Fibroblast of skin of right quadriceps (primary cell): ENCODE data around the gene GPR148.

Experiments
- DNase-seq: peaks from one replicate; pipeline ENCODE4 v3.0.0-alpha.2; 2013

Gene GPR148

GRCh38 chr2:130754811-130755210 is 25.9 kb downstream of the GPR148 start:
- DNase-seq, result no peak

GRCh38 chr2:130755256-130756052 is 26.6 kb downstream of the GPR148 start, which contains the start of gene AMER3:
Gene AMER3 (plus strand): TSS chr2:130755540. CDS start chr2:130762073, 6,533 bp downstream.
- DNase-seq, result no peak

GRCh38 chr2:130756053-130756873 is 27.4 kb downstream of the GPR148 start:
- DNase-seq, result no peak

- DNase-seq, result no peak
Measured at GRCh38 chr2:130756874-130757668, 28.2 kb downstream of the GPR148 start.

GRCh38 chr2:130759906-130760753 is 31.3 kb downstream of the GPR148 start:
- no peak for DNase-seq

- no peak for DNase-seq
Measured at GRCh38 chr2:130760754-130761751, 32.2 kb downstream of the GPR148 start.

DNA sequence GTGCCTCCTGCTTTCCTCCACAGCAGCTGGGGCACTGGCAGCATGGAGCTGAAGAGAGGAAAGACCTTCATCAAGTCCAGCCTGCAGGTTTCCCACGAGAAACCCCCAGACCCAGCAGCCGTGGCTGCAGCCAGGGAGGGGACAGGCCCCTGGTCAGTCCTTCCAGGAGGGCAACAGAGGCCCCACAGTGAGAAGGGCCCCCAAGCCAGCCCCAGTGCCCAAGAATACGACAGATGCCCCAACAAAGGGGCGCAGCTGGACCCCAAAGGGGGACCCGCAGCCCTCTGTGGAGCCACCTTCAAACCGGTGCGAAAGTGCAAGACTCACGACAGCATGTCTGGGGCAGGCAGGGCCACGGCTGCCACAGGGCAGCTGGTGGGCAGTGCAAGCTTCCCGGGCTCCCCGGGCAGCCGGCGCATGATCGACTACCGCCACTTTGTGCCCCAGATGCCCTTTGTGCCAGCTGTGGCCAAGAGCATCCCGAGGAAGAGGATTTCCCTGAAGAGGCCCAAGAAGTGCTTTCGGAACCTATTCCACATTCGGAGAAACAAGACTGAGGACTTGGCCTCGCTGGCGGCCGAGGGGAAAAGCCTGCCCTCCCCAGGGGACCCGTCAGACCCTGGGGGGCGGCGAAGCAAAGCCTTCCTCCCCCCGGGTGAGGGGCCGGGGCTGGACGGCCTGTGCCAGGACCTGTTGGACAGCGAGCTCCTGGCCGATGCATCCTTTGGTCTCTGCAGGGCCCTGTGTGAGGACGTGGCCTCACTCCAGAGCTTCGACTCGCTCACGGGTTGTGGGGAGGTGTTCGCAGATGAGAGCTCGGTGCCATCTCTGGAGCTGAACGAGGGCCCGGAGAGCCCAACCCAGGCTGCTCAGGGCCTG is 33.4 kb downstream of the GPR148 start:
- DNase-seq, result no peak

DNA sequence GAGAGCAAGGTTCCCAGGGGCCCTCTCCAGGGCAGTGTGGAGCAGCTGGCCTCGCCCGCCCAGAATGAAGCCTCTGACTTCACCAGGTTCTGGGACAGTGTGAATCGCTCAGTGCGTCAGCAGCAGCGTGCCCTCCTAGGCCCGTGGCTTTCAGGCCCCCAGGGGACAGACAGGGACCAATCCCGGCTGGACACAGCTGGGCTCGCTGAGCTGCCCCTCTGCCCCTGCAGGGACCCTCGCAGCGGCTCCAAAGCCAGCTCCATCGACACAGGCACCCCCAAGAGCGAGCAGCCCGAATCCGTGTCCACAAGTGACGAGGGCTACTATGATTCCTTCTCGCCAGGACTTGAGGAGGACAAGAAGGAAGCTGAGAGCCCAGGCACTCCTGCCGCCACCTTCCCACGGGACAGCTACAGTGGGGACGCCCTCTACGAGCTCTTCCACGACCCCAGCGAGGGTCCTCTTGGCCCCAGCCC is 34.1 kb downstream of the GPR148 start:
- no peak for DNase-seq

GRCh38 chr2:130763405-130763804 is 34.5 kb downstream of the GPR148 start:
- DNase-seq, result no peak

- DNase-seq, result no peak
Measured at GRCh38 chr2:130764035-130764820, 35.4 kb downstream of the GPR148 start.

DNA sequence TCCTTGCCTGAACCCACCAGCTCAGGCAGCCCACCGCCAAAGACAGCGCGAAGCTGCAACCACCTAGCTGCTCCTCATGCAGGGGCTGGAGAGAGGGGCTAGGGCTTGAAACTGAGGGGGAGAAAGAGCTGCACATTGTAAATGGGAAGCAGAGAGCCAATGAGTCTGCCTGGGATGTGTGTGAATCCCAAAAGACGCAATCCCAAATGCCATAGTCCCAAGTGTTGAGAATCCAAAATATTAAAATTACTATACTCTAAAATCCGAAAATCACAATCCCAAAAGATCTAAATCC is 35.9 kb downstream of the GPR148 start:
- DNase-seq, result no peak

- DNase-seq, result no peak
Measured at GRCh38 chr2:130765464-130765863, 36.6 kb downstream of the GPR148 start.

DNA sequence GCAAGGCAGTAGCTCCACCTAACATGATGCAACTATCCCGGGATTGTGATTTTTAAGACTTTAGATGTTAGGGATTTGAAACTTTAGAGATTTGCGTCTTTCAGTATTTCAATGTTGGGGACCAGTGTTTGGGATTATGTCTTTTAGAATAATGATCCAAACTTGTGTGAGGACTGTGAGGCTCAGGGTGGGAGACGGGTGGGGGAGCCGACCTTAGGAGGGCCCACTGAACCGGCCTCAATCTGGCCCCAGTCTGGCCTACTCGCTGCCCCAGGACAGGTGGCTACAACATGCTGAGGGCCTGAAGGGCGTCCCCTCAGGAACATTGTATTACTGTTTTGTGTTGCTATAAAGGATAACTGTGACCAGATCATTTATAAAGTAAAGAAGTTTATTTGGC is 37.2 kb downstream of the GPR148 start:
- no peak for DNase-seq

DNA sequence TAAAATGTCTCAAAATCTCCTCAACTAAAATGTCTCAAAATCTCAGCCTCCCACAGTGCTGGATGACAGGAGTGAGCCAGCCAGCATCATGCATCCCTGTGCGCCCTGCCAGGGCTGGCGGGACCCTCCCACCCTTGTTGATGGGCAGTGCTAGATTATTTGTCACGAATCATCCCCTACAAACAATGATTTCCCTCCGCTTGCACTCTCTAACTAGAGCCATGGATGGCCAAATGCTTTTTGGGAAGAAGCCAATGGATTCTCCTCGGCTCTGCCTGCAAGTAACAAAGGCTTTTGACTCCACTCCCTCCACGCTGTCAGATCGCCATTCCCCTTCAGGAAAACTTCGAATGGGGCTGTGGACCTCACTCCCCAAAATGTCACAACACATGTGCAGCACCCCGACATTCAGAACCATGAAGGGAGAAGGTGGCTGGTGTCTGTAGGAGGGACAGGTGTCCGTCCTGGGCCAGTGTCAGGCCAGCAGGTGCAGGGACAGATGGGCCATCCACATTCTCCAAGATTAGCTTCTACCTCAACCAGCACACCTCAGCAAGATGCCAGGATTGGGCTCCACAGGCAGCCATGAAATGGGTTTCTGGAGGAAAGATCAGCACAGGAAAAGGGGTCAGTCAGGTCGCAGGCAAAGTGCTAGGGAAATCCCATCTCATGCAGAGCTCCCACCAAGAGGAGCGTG is 38.0 kb downstream of the GPR148 start:
- no peak for DNase-seq

DNA sequence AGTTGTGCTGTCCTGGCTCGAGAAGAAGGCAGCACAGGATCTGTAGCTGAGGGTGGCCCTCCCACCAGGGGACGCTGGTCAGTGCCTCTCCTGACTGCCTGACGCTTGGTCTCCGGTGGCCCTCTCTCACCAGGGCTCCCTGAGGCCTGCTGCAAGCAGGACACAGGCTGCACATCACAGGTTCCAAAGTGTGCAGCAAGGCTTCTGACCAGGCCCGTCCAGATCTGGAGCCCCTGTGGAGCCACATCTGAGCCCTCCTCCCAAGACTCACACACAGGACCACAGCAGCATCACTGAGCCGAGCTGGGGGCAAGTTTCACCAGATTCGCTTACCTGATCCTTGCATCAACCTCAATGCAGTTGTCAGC is 38.5 kb downstream of the GPR148 start:
- no peak for DNase-seq

- no peak for DNase-seq
Measured at GRCh38 chr2:130768191-130768855, 39.5 kb downstream of the GPR148 start.

- no peak for DNase-seq
Measured at GRCh38 chr2:130769343-130769907, 40.6 kb downstream of the GPR148 start.

DNA sequence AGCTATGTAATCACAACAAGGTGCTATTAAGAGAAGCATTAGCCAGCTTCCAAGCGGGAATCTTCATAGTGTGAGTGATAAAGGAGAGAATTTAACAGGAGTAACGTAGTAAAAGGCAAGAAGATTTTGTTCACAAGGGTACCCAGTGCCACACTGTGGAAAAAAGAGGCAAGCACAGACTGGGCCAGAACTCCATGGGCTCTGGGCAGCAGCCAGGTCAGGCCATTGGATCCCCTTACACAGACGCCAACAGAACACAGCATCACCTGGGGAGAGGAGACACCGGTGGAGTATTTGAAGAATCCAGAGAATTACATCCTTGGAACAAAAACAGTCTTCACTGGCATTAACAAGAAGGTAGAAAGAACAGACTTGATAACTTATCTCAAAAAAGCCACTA is 47.7 kb downstream of the GPR148 start:
- no peak for DNase-seq
